KMS-11 (cell line): ENCODE data around the gene FAM209A.
"Not testable (repeated sequence)": the region's sequence is repeated elsewhere in the genome, so short reads cannot be mapped to it uniquely, and the experiment has no call there.

ENCODE experiments used
- H2AFZ ChIP-seq: fragments of 200-600 bp; sonication (generic); 2 replicates; pipeline ENCODE4 v1.6.1; 2016; ENCODE audit warnings: antibody characterized with exemption, mixed run types, low read depth
- H3K27ac ChIP-seq: fragments of 200-600 bp; sonication (generic); 2 replicates; pipeline ENCODE4 v1.6.1; 2016; ENCODE audit warnings: mild to moderate bottlenecking, mixed run types
- H3K27me3 ChIP-seq: fragments of 200-600 bp; sonication (generic); 2 replicates; pipeline ENCODE4 v1.6.1; 2017; ENCODE audit warnings: mild to moderate bottlenecking, low read depth, mixed run types, moderate library complexity; ENCODE audit not compliant: insufficient read depth
- H3K36me3 ChIP-seq: fragments of 200-600 bp; sonication (generic); 2 replicates; pipeline ENCODE4 v1.6.1; 2017; ENCODE audit warnings: mild to moderate bottlenecking, mixed run types; ENCODE audit not compliant: insufficient read depth
- H3K4me1 ChIP-seq: fragments of 200-600 bp; sonication (generic); 2 replicates; pipeline ENCODE4 v1.6.1; 2016; ENCODE audit warnings: mild to moderate bottlenecking, low read depth, mixed run types; ENCODE audit not compliant: poor library complexity, severe bottlenecking
- H3K4me2 ChIP-seq: fragments of 200-600 bp; sonication (generic); 2 replicates; pipeline ENCODE4 v1.7.0; 2016; ENCODE audit warnings: mild to moderate bottlenecking, mixed run types
- H3K4me3 ChIP-seq: fragments of 200-600 bp; sonication (generic); IDR thresholded peaks from 2 replicates; pipeline ENCODE4 v1.6.1; 2017; ENCODE audit warnings: low read depth, low read length, mixed read lengths; ENCODE audit not compliant: insufficient read depth
- H3K79me2 ChIP-seq: fragments of 200-600 bp; sonication (generic); 2 replicates; pipeline ENCODE4 v1.6.1; 2016; ENCODE audit warnings: low read depth, mixed run types; ENCODE audit not compliant: insufficient read depth
- H3K9ac ChIP-seq: fragments of 200-600 bp; sonication (generic); 2 replicates; pipeline ENCODE4 v1.6.1; 2016; ENCODE audit warnings: mild to moderate bottlenecking, mixed run types
- H4K20me1 ChIP-seq: fragments of 200-600 bp; sonication (generic); 2 replicates; pipeline ENCODE4 v1.6.1; 2016; ENCODE audit warnings: mild to moderate bottlenecking, mixed run types; ENCODE audit not compliant: insufficient read depth
- CTCF ChIP-seq: fragments of 200-600 bp; sonication (generic); conservative IDR thresholded peaks from 2 replicates; pipeline ENCODE4 v1.6.1; 2017; ENCODE audit warnings: low read depth, mild to moderate bottlenecking, antibody characterized with exemption, low read length, moderate library complexity, mixed read lengths

Gene FAM209A, protein sequence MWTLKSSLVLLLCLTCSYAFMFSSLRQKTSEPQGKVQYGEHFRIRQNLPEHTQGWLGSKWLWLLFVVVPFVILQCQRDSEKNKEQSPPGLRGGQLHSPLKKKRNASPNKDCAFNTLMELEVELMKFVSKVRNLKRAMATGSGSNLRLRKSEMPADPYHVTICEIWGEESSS

DNA sequence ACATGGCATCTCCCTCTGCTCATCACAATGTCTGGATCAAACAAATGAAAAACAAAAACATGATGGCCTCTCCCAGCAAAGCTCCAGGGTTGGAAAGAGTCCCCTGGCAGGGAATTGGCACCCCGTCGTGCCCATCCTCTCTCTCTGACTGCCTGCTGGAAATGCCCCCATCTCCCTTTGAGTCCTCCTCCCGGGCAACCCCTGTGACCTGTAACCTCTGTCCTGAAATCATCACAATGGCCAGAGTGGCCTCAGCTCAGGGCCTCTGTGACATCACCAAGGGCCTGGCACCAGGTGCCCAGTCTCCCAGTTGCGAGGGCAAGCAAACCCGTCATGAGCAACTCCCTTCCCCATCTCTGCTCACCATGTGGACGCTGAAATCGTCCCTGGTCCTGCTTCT, at the start of gene FAM209A:
FAM209A (plus strand) TSS at position 301 of the 400 bp plus-strand sequence; CDS start at position 366, 65 bp downstream.
- not testable (repeated sequence) for H3K79me2 ChIP-seq, H3K36me3 ChIP-seq, H3K9ac ChIP-seq

DNA sequence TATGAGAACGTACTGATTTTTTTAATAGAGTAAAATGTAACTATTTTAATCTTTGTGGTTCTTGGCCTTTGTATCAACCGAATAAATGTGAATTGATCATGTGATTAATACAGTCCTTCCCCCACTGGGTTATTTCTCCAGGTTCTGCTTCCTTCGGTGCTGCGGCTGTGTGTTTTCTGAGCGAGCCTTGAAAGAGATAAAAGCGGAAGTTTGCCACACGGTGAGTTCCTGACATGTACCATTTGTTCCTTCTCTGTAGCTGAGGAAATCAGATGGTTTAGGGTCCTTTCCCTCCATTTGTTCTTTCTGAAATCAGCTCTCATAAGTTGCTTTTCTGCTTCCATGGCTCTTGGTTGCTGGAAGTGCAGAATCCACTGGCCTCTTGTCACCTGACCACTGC, 40.6 kb upstream of the FAM209A start:
- Histone ChIP-seq H3K4me3 (no peak overlapping the region), H2AFZ (no peak overlapping the region), H3K79me2 (no peaks in the 10 kb centered on the region), H3K27me3 (no peaks in the 10 kb centered on the region), H3K9ac (no peak overlapping the region), H4K20me1 (no peaks in the 10 kb centered on the region), H3K36me3 (no peaks in the 10 kb centered on the region; the same call in 1 of the 2 replicates), H3K4me1 (no peaks in the 10 kb centered on the region), H3K4me2 (no peak overlapping the region), H3K27ac (no peak overlapping the region)
- no peak for TF ChIP-seq CTCF

More for the DNA sequence above, at the start of gene FAM209A:
- H4K20me1 ChIP-seq, H3K4me2 ChIP-seq, H3K27me3 ChIP-seq, H3K4me1 ChIP-seq, H3K27ac ChIP-seq, H3K4me3 ChIP-seq, H2AFZ ChIP-seq: not testable (repeated sequence)

DNA sequence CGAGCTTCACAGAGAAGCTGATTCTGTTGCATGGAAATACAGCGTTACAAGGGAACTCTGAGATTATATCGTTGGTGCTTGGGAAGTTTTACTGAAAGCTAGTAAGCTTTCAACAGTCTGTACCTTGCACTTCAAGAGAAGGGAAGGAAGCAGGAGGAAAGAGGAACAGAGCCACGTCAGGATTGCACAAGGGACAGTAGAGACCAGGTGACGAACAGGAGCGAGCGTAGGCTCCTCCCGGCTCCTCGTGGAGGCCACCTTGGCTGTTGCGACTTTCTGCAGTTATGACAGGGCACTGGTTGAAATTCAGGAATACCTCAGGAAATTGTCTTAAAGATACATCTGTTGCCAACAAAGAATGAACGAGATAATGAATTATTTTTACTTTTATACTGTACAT, 37.3 kb upstream of the FAM209A start:
- Histone ChIP-seq H3K9ac (no peak overlapping the region), H2AFZ (no peak overlapping the region), H3K36me3 (no peaks in the 10 kb centered on the region; the same call in 1 of the 2 replicates), H3K79me2 (no peaks in the 10 kb centered on the region), H3K27me3 (no peaks in the 10 kb centered on the region), H3K27ac (no peak overlapping the region), H3K4me1 (no peaks in the 10 kb centered on the region), H4K20me1 (no peaks in the 10 kb centered on the region), H3K4me3 (no peak overlapping the region), H3K4me2 (no peak overlapping the region)
- TF ChIP-seq CTCF: no peak

DNA sequence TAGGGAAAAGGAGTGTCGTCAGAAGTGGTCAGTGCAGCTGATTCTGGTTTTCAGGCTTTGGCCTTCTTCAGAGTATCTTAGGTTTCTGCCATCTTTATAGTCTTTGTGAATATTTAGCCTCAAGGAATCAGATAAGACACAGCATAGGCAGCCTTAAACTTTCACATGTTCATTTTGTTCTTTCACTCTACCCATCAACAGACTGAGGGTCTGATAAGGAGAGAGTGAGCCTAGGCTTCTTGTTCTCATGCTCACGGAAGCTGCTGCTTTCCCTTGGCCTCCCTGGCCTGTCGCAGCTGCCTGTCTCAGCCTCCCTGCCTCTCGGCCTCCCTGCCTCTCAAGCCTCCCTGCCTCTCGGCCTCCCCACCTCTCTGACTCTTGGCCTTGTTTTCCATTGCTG, 36.0 kb upstream of the FAM209A start:
- Histone ChIP-seq H3K36me3 (no peaks in the 10 kb centered on the region; the same call in 1 of the 2 replicates), H3K9ac (no peak overlapping the region), H3K4me1 (no peaks in the 10 kb centered on the region), H2AFZ (no peak overlapping the region), H3K27me3 (no peaks in the 10 kb centered on the region), H4K20me1 (no peaks in the 10 kb centered on the region), H3K4me3 (no peak overlapping the region), H3K4me2 (no peak overlapping the region), H3K27ac (no peak overlapping the region), H3K79me2 (no peaks in the 10 kb centered on the region)
- TF ChIP-seq CTCF: no peak

DNA sequence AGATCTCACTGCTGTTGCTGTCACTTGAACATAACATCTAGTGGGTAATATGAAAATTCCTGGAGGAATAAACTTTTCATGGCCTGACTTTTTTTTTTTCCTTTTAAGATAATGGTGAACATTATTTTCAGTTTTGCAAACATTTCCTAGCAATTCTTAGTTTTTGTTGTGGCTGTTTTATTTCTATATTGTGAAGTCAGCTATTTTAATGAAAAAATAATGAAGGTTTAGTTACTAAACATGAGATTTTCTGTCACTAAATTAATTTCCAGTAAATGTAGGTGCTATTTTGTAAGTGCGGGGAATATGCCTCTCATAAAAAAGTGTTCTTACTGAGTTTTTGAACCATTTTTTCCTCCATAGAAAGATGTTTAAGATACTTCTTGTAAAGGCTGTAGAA, 23.4 kb upstream of the FAM209A start:
- Histone ChIP-seq H3K79me2 (no peaks in the 10 kb centered on the region; the same call in 1 of the 2 replicates), H2AFZ (no peak overlapping the region), H3K4me2 (no peak overlapping the region), H3K27me3 (no peaks in the 10 kb centered on the region), H3K4me1 (no peaks in the 10 kb centered on the region), H3K36me3 (no peaks in the 10 kb centered on the region; the same call in 1 of the 2 replicates), H3K4me3 (no peak overlapping the region), H3K9ac (no peak overlapping the region), H4K20me1 (no peaks in the 10 kb centered on the region), H3K27ac (no peak overlapping the region)
- TF ChIP-seq CTCF: no peak
